Omental fat pad (tissue), 4 donors: ENCODE measurements around the gene PCLO. TPM values are rescaled to one million over a fixed set of nuclear protein-coding genes. Genes with fewer than 3 reads are reported as not detected.

Experiments
- ATAC-seq: fragments of 150-250 bp; one replicate; pipeline ENCODE4 v1.9.1; 2016; ENCODE audit warnings: mild to moderate bottlenecking, moderate library complexity; ENCODE audit not compliant: low FRiP score
- DNase-seq: peaks from one replicate; pipeline ENCODE4 v3.0.0-alpha.2; 2019; ENCODE audit warnings: low spot score
- CTCF ChIP-seq, 3 donors: fragments of 450-650 bp; IDR thresholded peaks; one replicate each; pipeline ENCODE4 v1.5.1; 2016 to 2017; ENCODE audit warnings: antibody characterized with exemption in 3 of 3, mild to moderate bottlenecking in 3 of 3, moderate library complexity in 2 of 3
- total RNA-seq, 4 donors: library from RNA; depleted of rRNA; stranded (reverse); fragments of >200 nt; gene quantifications; one replicate each; pipeline ENCODE4 v1.1.0, GENCODE V29; 2016

PCLO gene
- total RNA-seq, 4 donors from 2014 or later: 0.75 to 5.7 (median 2.0) TPM

- ATAC-seq (no peak), DNase-seq (no peak)
- TF ChIP-seq CTCF (IDR thresholded peaks at IDR 0.05): no peak
Measured at GRCh38 chr7:82755705-82756551, 406.8 kb downstream of the PCLO start.

- TF ChIP-seq CTCF (IDR thresholded peaks at IDR 0.05): no peak
- no peak for ATAC-seq
- no peak for DNase-seq
Measured at GRCh38 chr7:82750007-82750406, 412.7 kb downstream of the PCLO start.

DNA sequence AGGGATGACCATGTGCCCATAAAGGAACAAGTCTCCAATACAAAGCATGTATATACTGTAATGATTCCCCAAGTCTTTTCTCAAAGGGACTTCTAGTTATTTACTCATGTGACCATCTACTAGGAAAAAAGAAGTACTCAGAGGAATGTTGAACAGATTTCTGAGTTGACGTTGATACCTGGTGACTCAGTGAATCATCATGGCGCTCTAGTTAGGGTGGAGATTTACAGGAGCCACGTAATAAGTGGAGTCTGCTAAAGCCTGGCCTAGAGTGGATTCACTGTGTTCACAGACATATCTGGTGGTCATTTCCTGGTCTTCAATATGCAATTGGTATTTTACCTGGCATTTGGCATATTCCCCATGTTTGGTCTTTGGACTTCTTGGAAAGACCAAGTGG, 416.9 kb downstream of the PCLO start:
- no peak for TF ChIP-seq CTCF (IDR thresholded peaks at IDR 0.05)
- no peak for ATAC-seq
- no peak for DNase-seq

GRCh38 chr7:82745117-82745516, 417.6 kb downstream of the PCLO start:
- TF ChIP-seq CTCF (IDR thresholded peaks at IDR 0.05): no peak
- ATAC-seq: no peak
- DNase-seq: no peak

DNA sequence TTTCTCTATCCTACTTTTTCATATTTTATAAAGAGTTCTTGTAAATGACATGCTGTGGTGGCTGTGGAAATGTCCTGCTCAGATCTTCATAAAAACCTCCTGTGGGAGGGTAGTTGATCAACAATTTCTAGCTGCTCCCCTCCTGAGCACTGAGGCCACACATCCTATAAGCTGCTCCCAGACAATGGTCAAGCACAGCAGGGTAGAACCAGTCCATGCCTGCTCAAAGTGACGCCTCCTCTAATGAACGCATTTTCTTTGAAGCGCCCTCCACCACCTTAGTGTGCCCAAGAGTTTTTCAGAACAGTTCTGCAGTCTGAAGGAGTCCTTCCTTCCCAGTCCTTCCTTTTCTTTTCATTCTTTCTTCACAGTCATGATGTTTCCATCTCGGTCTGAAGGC, 420.5 kb downstream of the PCLO start:
- TF ChIP-seq CTCF (IDR thresholded peaks at IDR 0.05): no peak
- no peak for DNase-seq
- ATAC-seq: no peak

DNA sequence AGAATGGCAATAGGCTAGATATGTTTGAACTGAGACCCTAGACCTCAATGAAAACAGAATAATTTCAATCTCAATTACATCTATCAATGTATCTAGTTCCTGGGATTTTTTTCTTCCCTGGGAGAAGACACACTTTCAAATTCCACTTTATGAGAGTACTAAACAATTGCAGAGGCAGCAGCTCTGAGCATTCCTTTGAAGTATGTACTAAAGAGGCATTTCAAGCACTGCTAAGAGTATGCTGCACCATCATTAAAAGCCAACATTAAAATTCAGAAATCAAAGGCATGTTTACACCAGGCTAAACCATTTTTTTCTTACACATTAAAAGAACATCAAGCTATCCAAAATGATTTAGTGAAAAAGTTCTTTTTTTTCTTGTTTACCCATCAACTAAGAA, 421.2 kb downstream of the PCLO start:
- DNase-seq (no peak), ATAC-seq (no peak)

More for the DNA sequence above, 421.2 kb downstream of the PCLO start:
- no peak for TF ChIP-seq CTCF (IDR thresholded peaks at IDR 0.05)
